ENCODE results near the gene RBM18.

RBM18 gene

GRCh38 chr9:122223435-122223834 lies 41.2 kb downstream of the RBM18 start:
- H3K27me3 ChIP-seq (ENCODE audit: low read depth, low read length), result no peaks in the 10 kb centered on the region
- no peak overlapping the region for H3K9ac ChIP-seq (ENCODE audit: low read length)
- no peak overlapping the region for H3K4me2 ChIP-seq (ENCODE audit: low read length)
- no peaks in the 10 kb centered on the region for H3K79me2 ChIP-seq (ENCODE audit: low read length)
- H3K4me1 ChIP-seq (ENCODE audit: low read length), result no peaks in the 10 kb centered on the region
- H4K20me1 ChIP-seq (ENCODE audit: insufficient read depth, low read length), result no peaks in the 10 kb centered on the region
- no peak overlapping the region for H3K4me3 ChIP-seq (ENCODE audit: low read length)
- H2AFZ ChIP-seq (ENCODE audit: low read depth, low read length), result no peak overlapping the region
- H3K27ac ChIP-seq (ENCODE audit: low read length), result no peak overlapping the region
- H3K36me3 ChIP-seq (replicated peaks; ENCODE audit: low read depth, low read length), result no peaks in the 10 kb centered on the region
- TF ChIP-seq EZH2phosphoT487 (IDR thresholded peaks at IDR 0.05; ENCODE audit: low read depth) (no peak), CTCF (IDR thresholded peaks at IDR 0.05; ENCODE audit: low read depth, low read length) (no peak)
- no peaks in the 10 kb centered on the region for H3K9me3 ChIP-seq (ENCODE audit: insufficient read depth, low read length)

GRCh38 chr9:122222791-122223190 lies 41.8 kb downstream of the RBM18 start:
- H3K4me2 ChIP-seq (ENCODE audit: low read length), result no peak overlapping the region
- no peak overlapping the region for H3K27ac ChIP-seq (ENCODE audit: low read length)
- H3K4me3 ChIP-seq (ENCODE audit: low read length), result no peak overlapping the region
- H2AFZ ChIP-seq (ENCODE audit: low read depth, low read length), result no peak overlapping the region
- no peaks in the 10 kb centered on the region for H3K27me3 ChIP-seq (ENCODE audit: low read depth, low read length)
- TF ChIP-seq EZH2phosphoT487 (IDR thresholded peaks at IDR 0.05; ENCODE audit: low read depth) (no peak), CTCF (IDR thresholded peaks at IDR 0.05; ENCODE audit: low read depth, low read length) (no peak)
- H4K20me1 ChIP-seq (ENCODE audit: insufficient read depth, low read length), result no peaks in the 10 kb centered on the region
- no peaks in the 10 kb centered on the region for H3K36me3 ChIP-seq (replicated peaks; ENCODE audit: low read depth, low read length)
- H3K9ac ChIP-seq (ENCODE audit: low read length), result no peak overlapping the region
- H3K9me3 ChIP-seq (ENCODE audit: insufficient read depth, low read length), result no peaks in the 10 kb centered on the region
- H3K4me1 ChIP-seq (ENCODE audit: low read length), result no peaks in the 10 kb centered on the region
- no peaks in the 10 kb centered on the region for H3K79me2 ChIP-seq (ENCODE audit: low read length)

GRCh38 chr9:122221183-122221811 lies 43.3 kb downstream of the RBM18 start:
- H3K27me3 ChIP-seq (ENCODE audit: low read depth, low read length), result no peaks in the 10 kb centered on the region
- no peak overlapping the region for H3K4me3 ChIP-seq (ENCODE audit: low read length)
- H3K9me3 ChIP-seq (ENCODE audit: insufficient read depth, low read length), result no peaks in the 10 kb centered on the region
- H3K36me3 ChIP-seq (replicated peaks; ENCODE audit: low read depth, low read length), result no peaks in the 10 kb centered on the region
- no peaks in the 10 kb centered on the region for H4K20me1 ChIP-seq (ENCODE audit: insufficient read depth, low read length)
- no peaks in the 10 kb centered on the region for H3K4me1 ChIP-seq (ENCODE audit: low read length)
- TF ChIP-seq EZH2phosphoT487 (IDR thresholded peaks at IDR 0.05; ENCODE audit: low read depth), result no peak
- no peak for TF ChIP-seq CTCF (IDR thresholded peaks at IDR 0.05; ENCODE audit: low read depth, low read length)
- H2AFZ ChIP-seq (ENCODE audit: low read depth, low read length), result no peak overlapping the region
- no peak overlapping the region for H3K27ac ChIP-seq (ENCODE audit: low read length)
- no peaks in the 10 kb centered on the region for H3K79me2 ChIP-seq (ENCODE audit: low read length)
- no peak overlapping the region for H3K4me2 ChIP-seq (ENCODE audit: low read length)
- H3K9ac ChIP-seq (ENCODE audit: low read length), result no peak overlapping the region

- H3K4me1 ChIP-seq (ENCODE audit: low read length), result no peaks in the 10 kb centered on the region
- H3K4me3 ChIP-seq (ENCODE audit: low read length), result no peak overlapping the region
- H3K9me3 ChIP-seq (ENCODE audit: insufficient read depth, low read length), result no peaks in the 10 kb centered on the region
- H3K79me2 ChIP-seq (ENCODE audit: low read length), result no peaks in the 10 kb centered on the region
- no peak for TF ChIP-seq CTCF (IDR thresholded peaks at IDR 0.05; ENCODE audit: low read depth, low read length)
- no peak for TF ChIP-seq EZH2phosphoT487 (IDR thresholded peaks at IDR 0.05; ENCODE audit: low read depth)
- H3K4me2 ChIP-seq (ENCODE audit: low read length), result no peak overlapping the region
- H2AFZ ChIP-seq (ENCODE audit: low read depth, low read length), result no peak overlapping the region
- no peaks in the 10 kb centered on the region for H3K27me3 ChIP-seq (ENCODE audit: low read depth, low read length)
- H3K9ac ChIP-seq (ENCODE audit: low read length), result no peak overlapping the region
- no peaks in the 10 kb centered on the region for H3K36me3 ChIP-seq (replicated peaks; ENCODE audit: low read depth, low read length)
- H3K27ac ChIP-seq (ENCODE audit: low read length), result no peak overlapping the region
- no peaks in the 10 kb centered on the region for H4K20me1 ChIP-seq (ENCODE audit: insufficient read depth, low read length)
Measured at GRCh38 chr9:122220673-122221182, 43.9 kb downstream of the RBM18 start.

All from OCI-LY3 (cell line).